Measurements from ENCODE around the gene CSMD2.

CSMD2 gene

DNA sequence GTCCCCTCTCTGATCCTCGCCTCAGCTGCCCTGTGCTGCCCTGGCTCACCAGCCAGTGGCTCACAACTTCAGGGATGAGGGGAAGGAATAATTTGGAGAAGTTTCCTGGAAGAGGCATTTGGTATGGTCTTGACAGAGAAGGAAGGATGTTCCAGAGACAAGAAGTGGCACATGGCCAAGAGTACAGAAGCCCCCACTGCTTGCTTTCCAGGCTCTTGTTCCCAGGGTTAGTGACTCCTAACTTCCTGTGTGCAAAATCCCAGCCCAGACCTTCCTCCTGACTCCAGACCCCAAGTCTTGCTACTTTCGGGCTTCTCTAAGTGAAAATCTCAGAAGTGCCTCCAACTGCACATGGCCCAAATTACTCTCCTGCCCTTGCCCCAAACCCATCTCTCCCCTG is 215.5 kb downstream of the CSMD2 start:
- DNase-seq, result no peak

DNA sequence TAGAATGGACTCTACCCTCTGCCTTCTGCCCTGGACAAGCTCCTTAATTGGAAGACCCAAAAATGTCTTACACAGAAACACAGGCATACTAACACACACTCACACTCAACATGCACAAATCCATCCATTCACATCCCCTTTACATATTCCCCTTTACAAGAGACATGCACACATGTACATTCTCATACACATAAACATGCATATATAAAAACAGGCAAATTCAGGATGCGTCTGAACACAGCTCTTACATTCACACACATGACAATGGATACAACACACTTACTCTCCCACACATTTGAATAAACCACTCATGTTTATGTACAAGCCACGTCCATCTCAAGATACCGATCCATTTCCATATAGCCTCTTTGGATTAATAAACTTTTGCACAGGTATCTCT is 216.7 kb downstream of the CSMD2 start:
- DNase-seq, result no peak

DNA sequence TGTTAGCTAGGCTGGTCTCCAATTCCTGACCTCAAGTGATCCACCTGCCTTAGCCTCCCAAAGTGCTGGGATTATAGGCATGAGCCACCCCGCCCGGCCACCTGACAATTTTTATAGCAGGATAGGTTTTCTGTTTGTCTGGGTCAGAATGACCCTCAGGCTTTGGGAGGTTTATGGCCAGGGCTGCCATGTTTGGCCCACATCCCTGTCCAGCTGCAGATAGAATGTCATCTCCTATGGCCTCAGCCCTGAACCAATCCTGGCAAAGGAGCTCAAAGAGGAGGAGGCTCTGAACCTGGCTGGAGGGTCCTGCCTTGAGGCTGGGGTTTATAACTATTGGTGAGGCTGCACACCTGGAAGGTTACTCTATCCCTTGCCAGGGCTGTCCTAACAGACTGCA is 218.2 kb downstream of the CSMD2 start:
- no peak for DNase-seq

DNA sequence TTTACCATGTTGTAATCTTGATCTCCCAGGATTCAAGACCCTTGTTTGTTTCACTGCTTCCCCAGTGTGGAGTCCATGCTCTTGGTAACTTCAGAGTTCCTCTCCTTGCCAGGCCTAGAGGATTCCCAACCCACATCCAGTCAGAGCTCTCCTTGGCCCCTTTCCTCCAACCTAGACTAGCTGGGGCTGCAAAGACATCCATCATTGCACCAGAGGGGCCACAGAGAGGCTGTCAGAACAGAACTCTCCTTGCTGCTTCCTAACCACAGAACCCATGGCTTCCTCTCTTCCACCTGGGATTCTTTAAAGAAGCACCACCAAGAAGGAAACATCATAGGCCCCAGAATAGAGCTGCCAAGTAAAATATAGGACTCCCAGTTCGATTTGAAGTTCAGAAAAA is 220.2 kb downstream of the CSMD2 start:
- no peak for DNase-seq

DNA sequence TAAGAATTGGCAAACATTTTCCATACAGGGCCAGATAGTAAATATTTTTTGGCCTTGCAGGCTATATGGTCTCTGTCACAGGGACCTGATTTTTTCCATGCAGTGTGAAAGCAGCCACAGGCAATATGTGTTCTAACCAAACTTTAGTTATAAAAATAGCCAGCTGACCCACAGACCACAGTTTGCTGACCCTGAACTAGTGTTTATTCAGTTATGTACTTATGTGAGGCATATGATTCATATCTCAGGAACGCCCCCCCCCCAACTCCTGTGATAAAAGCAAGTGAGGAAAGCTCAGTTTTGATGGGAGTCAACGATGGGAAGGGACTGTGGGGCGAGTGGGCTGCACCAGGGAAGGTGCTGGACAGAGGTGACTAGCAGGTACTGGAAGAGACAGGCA is 221.1 kb downstream of the CSMD2 start:
- DNase-seq, result no peak

DNA sequence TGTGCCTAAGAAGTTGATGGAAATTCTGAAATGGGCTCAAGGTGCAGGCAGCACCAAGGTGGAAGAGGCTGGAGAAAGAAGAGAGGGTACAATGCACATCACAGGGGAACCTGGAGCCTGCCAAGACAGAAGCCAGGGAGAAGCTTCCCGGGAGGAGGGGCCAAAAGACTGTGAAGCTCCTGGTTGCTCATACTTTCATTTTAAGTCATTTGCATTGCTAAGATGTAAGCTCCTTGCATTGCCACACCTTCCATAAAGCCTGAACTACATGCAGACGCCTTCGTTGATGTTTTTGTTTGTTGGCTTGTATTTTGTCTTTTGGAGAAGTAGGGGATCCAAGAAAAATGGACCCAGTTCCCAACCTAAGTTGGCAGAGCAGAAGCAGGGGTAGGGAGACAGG is 232.2 kb downstream of the CSMD2 start:
- DNase-seq, result no peak

DNA sequence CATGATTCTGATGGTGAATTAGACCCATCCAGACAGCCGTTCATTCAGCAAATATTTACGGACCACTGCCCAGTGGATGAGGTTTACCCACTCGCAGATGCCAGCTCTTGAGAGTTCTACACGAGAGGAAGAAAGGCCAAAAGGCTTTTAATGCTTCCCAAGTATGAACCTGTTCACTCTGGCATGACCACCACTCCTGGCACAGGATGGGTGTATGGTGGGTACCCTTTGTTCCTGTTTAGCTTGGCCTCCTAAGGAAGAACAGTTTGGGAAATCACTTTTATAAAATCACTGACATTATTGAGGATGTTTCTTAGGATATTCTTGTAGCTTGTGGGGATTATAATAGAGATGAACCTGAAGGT is 233.9 kb downstream of the CSMD2 start:
- DNase-seq, result no peak

DNA sequence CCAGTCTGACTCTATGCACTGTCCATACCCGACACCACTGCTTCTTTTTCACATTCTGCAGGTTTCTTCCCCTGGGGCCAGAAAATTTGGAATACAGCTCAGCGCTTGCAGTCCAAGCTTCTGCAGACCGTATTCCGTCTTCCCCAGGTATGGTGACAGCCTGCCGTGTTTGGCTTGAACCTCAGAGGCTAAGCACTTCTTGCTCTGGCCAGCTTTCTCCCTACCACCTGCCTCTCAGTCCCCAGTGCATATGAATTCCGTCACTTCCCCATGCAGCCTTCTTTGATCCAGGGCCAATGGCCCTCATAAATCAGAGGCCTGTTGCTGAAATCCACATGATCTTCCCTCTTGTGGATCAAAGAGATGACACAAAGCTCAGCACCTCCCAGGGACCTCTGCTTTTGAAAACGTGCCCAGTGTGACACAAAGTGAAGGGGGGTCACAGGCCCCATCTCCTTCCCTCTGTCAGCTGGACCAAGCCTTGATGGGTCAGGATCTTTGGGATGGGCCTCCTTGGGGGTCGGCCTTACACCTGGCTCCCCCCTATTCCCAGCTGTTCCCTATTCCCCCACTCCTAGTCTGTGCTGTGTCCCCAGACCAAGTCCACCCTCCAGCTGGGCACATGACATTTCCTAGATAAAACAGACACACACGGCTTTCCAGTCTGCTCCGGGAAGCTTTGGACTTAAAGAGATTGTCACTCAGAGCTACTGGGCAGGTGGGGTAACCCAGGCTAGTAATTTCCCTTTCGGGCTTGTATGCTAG is 234.5 kb downstream of the CSMD2 start:
- DNase-seq, result no peak

DNA sequence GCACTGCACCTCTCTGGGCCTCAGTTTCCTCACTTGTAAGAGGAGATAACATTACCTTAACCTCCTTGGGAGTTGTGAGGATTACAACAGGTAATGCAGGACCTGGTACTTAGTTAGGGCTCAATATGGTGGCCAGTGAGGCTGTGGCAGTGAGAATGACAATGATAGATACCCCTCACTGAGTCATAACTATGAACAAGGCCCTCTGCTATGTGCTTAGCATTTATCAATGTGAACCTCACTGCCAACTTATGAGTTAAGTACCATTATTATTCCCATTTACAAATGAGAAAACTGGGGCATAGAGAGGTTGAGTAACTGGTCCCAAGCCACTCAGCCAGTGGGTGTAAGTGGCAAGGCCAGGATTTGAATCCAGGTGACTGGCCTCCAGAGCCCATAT is 236.8 kb downstream of the CSMD2 start:
- DNase-seq, result no peak

DNA sequence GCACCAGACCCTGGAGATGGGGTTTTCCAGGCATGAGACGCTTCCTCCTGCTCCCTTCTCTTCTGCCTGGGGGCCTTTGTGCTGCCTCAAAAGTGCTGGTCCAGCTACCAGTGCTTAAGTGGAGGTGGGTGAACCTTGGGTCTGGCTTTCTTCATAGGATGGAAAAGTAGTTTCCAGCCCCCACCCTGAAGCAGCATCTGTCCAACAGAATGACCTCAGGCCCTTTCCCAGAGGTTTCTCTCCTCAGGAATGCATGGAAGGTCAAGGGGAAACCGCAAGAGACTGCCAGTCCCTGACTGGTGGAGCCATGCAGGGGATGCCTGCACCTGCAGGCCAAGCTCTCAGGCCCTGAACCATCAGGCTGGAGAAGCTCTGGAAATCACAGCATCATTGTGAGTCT is 237.3 kb downstream of the CSMD2 start:
- peak; percentile 74 for DNase-seq

DNA sequence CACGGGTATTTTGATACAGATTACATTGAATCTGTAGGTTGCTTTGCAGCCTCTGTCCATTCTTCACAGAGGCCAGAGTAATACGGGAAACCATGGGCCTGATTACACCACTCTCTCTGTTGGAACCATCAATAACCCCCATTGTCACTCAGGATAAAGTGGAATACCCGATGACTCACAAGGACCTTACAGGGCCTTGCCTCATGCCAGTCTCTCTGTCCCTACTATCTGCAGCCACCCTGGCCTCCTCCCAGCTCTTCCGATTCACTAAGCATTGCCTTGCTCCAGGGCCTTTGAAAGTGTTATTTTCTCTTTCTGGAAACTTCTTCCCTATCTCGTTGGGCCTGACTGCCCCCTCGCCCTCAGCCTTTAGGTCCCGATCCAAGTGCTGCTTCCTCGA is 239.4 kb downstream of the CSMD2 start:
- DNase-seq, result no peak

DNA sequence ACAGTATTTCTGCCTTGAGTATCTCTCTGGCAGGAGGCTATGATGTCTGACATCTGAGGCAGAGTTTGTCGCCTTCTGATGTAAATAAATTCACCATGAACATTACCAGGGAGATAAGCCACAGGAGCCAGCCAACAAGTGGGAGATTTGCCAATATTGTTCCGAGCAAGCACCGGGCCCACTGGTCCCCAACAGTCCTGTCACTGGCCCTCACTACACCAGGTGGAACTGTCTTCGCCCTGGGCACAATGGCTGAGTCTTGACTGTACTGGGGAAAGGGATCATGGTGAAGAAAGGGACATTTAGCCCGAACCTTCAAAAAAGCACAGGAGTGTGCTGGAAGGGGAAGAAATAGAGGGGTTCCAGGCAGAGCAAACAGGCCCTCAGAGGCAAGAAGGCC is 243.7 kb downstream of the CSMD2 start:
- DNase-seq, result no peak

DNA sequence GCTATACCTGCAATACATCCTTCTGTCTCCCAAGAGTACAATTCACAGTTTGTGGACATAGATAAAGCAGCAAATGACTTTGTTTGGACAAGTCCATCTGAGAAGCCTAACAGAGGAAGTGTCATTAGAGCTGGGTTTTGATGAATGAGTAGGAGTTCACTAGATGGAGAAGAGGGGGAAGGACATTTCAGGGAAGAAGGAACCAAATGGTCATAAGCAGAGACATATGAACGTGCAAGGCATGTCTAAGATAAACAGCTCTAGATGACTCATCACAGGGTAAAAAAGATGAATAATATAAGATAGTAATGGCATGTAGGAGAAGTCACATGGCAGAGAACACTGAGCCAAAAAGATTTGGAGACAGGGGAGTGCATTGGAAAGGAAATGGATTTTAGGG is 246.7 kb downstream of the CSMD2 start:
- no peak for DNase-seq

DNA sequence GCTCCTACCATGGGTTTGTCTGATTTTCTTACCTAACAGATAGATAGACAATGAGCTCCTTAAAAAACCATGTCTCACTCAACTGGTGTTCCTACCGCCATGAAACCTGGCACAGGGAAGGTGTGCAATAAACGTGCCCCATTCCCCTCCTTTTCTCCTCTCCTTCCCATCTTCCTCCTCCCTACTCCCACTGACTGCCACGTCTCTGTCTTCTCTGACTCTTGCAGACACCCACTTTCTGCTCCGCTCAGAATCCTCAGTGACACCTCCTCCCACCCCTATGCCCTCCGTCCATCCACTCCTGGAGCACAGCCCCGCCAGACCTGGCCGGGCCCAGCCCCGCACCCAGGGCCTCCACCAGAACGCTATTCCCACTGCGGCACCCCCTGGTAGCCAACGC is 248.2 kb downstream of the CSMD2 start:
- no peak for DNase-seq

DNA sequence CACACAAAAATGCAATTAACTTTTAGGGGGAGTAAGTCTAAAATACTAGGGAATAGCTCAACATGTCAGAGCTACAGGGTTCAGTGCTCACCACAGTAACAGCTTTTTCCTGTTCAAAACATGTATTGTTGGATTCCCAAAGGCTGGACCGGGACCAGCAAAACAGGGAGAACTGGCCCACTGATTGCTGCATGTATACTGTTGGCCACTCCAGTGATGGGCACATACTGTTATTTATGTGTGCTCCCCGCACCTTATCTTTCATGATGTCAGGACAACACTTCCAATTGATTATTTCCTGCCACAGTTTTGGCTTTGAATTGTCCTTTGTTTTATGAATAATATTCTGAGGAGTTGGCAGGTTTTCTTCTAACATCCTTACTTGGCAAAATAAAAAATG is 250.5 kb downstream of the CSMD2 start:
- no peak for DNase-seq

DNA sequence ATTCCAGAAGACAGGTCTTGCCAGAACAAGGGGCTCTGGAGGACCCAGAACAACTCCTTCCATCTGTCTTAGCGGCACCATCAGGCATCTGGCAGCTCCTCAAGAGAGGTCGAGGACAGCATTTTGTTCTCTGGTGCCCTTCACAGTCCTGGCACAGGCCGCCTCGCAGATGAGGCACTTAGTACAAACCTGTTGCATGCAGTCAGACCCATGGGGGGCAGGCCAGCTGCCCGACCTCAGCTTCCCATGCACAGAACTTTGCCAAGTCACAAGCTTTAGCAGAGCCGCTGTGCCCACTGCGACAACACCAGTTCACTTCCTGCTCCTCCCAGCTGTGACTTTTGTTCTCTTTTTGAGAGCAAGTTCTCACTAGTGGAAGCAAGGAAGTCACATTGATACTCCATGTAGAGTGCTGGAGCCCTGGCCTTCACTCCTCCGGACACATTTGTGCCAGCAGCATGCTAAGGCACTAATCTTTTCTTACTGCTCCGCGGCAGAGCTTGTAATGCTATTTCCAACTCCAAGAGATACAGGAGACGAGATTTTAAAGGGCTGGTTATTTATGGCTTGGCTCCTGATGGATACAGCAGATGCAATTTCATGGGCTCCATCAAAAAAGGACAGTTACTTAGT is 256.6 kb downstream of the CSMD2 start:
- DNase-seq, result no peak

DNA sequence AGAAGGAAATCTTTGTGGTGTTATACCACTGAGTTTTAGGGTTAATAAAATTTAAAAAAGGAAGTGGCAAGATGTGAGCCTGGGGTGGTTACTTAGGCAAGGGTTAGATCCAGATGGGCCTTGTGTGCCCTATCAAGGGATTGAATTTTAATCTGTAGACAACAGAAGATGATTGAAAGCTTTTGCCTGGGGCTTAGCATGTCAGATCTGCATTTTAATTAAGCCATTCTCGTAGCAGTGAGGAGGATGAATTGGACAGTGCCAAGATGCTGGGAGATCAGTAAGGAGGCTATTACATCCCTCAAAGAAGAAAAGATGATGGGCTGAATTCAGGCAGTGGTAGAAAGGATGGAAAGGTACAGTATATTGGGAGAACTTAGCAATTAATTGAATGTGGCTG is 258.9 kb downstream of the CSMD2 start:
- no peak for DNase-seq

DNA sequence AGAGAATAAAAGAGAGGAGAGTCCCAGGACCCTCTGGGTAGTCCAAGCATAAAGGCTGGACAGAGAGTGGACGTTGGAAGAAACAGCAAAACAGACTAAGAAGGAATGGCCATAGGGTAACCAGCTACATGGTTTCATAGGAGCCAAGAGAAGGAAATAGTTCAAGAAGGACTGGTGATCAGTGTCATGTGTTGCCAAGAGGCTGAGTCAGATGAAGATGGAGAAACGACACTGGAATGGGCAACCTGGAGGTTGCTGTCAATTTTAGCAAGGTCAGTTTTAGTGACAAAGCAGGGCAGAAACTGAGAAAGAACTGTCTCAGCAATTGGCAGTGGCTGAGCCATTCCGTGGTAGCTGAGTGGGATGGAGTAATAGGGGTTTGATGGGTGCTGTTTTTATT is 259.8 kb downstream of the CSMD2 start:
- no peak for DNase-seq

DNA sequence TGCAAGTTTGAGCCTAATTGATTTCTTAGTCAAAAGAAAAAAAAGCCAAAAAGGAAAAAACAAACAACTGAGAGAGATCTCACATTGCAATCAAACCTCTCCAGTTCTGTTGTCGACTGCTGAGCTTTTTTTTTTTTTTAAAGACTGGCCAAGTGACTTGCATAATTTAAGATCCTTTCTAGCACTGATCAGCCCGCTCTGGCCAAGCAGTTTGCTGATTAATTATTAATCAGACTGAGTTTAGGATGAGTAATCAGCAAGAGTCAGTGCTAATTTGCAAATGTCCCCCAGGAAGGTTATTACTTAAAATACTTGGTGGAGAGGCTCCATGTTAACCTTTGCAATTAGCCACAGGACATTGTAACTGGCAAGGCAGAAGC is 261.8 kb downstream of the CSMD2 start:
- DNase-seq, result peak; percentile 22

DNA sequence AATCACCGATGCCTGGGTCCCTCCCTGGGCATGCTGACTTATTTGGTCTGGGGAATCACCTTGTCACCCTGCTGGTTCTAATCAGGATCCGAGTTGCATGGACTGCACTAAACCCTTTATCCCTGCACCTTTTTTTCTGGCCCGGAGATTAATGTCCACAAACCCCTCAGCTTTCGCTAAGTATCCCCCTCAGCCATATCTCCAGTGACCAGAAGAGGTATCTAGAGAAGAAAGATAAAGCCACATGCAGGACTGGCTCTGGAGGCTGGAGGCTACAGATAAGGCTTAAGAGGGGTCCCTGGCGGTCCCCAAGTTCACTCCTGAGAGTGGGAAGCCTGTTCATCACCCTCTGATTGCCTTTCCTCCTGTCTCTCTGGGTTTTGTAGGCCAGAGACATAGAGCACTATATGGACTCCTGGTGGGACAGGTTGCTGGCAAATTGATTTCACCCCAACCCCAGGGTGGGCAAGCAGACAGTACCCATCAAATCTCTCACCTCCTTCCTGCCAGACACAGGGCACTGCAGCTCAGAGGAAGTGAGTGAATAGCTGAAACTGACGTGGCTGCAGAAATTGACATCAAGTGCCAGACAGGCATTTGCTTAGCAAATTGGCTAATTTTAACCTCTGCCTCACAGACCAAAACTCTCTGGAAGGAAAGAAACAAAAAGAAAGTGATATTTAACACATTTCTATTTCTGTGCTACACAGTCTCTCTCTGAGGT is 262.4 kb downstream of the CSMD2 start:
- peak; percentile 29 for DNase-seq

DNA sequence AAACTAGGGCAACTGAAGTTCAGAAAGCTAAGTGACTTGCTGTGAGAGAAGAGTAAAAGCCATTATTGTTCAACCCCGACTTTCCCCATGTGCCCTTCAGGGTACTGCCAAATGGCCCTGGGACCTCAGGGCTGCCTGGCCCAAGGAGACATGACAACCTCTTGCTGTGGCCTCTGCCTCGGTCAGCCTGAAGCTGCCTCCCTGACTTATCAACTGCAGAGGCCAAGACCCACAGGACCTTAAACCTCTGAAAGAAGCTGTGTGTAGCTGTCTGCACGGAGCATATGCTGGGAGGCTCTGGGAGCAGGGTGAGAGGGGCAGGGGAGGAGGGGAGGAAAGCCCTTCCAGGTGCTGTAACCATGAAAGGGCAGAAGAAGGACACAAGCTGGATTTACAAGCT is 265.3 kb downstream of the CSMD2 start:
- no peak for DNase-seq

DNA sequence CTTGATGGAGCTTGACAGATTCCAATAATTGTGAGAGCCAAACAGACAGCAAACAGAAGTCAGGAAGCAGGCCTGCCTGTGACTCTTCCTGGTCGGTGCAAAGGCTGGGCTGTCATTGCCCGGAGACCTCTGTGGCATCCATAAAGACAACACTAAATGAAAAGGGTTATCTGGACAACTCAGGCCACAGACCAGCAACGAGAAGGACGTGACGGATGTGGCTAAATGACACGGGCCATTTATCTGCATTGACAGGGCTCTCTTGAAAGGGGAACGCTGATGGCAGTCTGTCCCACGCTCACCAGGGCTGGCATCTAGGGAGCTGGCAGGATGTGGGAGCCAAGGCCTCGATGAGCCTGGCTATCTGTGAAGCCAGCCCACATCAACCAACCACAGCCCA is 266.1 kb downstream of the CSMD2 start:
- DNase-seq, result no peak

DNA sequence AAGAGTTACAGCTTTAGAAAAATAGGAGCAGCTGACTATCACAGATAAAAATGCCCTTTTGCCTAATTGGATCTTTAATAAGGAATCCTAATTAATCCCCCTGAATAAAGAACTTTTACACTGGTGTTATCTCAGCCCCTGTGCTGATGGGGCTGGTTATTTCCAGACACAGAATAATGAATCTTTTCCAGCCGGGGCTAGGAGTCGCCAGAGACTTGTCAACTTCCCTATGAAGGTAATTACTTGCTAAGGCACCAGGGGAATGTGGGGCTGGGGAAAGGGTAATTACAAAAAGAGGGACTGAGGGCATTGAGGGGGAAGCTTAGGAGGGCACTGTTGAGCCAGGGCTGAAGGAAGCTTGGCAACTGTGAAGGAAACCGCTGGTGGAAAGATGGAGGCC is 266.6 kb downstream of the CSMD2 start:
- DNase-seq, result no peak

DNA sequence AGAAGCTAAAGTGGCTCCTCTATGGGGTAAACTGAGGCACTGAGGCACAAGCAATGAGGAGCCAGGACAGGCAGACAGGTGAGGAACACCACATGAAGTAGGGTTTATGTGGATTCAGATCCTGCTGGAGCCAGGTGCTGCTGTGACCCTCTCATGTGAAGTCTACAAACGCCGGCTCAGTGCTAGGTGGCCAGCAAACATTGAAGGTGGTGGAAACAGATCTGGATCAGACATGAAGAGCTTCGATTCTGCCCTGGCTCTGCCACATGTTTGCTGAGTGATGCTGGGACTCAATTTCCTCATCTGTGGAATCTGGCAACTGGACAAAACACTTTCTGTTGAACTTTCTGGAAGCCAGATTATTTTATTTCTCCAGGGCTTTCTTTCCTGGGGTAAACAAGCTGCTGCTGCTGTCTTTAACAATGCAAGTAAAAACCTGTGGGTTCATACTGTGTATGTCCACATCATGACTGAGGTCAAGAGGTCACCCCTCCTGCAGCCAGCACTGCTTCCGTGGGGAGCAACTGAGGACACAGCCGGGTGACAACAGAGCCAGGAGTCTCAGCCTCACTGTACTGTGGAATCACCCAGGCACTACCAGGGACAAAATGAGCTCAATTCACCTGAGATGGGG is 267.8 kb downstream of the CSMD2 start:
- no peak for DNase-seq
